Psoas muscle (tissue), 8 donors: Measurements from ENCODE around the gene LPP. TPM values are rescaled to one million over a fixed set of nuclear protein-coding genes. Genes with fewer than 3 reads are reported as not detected.
A peak's percentile ranks its signal among the peaks of the same experiment; 100 is the strongest.

Source experiments
- ATAC-seq, 4 donors: fragments of 200-7000 bp; cut with Tn5 transposase; one replicate each; pipeline ENCODE4 v1.9.1; 2020; ENCODE audit warnings: moderate library complexity in 3 of 4, mild to moderate bottlenecking in 2 of 4
- DNase-seq, 2 donors: peaks; one replicate each; pipeline ENCODE4 v3.0.0-alpha.2; 2020
- H3K27ac ChIP-seq: fragments of 200-600 bp; one replicate; pipeline ENCODE4 v1.8.0; 2022
- H3K27me3 ChIP-seq, 3 donors: fragments of 200-600 bp in 1 of 3; one replicate each; pipeline versions ENCODE4 v1.6.1 to v1.8.0; 2013 to 2022; ENCODE audit warnings: low read length in 2 of 3, mild to moderate bottlenecking in 2 of 3, moderate library complexity in 1 of 3; ENCODE audit not compliant: insufficient read depth in 3 of 3
- H3K36me3 ChIP-seq, 2 donors: fragments of 200-600 bp in 1 of 2; one replicate each; pipeline versions ENCODE4 v1.6.1 to v1.8.0; 2013 to 2022; ENCODE audit warnings: low read depth in 1 of 2, mild to moderate bottlenecking in 1 of 2, moderate library complexity in 1 of 2; ENCODE audit not compliant: insufficient read depth in 1 of 2
- H3K4me1 ChIP-seq: fragments of 200-600 bp; one replicate; pipeline ENCODE4 v1.8.0; 2022
- H3K4me3 ChIP-seq: fragments of 200-600 bp; one replicate; pipeline ENCODE4 v1.8.0; 2022; ENCODE audit warnings: mild to moderate bottlenecking
- H3K9me3 ChIP-seq: fragments of 200-600 bp; one replicate; pipeline ENCODE4 v1.8.0; 2022
- CTCF ChIP-seq: fragments of 200-600 bp; IDR thresholded peaks from one replicate; pipeline ENCODE4 v1.8.0; 2022; ENCODE audit warnings: antibody characterized with exemption
- WGBS, 3 donors: extraction: QIAGEN DNeasy Blood & Tissue Kit; methylation state at CpG; one replicate each; pipeline versions ENCODE4 v1.1.6 to v1.1.7; 2013; 5-methylcytosine and 5-hydroxymethylcytosine counted together
- intact Hi-C, 2 donors: fragments of 100-400 bp; cut with DNase I; formaldehyde crosslinking; loops; one replicate each; pipeline versions ENCODE4 v1.11.0 to v1.14.2; 2022
- polyA plus RNA-seq, 3 donors: library from polyadenylated mRNA; stranded (reverse); fragments of 200-250 nt; gene quantifications; one replicate each; pipeline ENCODE4 v1.2.3, GENCODE V29; 2013
- total RNA-seq, 4 donors: library from RNA; stranded (reverse); fragmentation: NEBNext Ultra II Directional in 2 of 4; extraction: Animal tissue kit (Norgen Biotek cat#: 25700) in 2 of 4; gene quantifications; one replicate each; pipeline versions ENCODE4 v1.2.1 to v1.2.4, GENCODE V29; 2021 to 2023
- donor health status: healthy with polysubstance abuse.
- donor health status: DM: no; HTN: no; CAD: no; lungs with moderate emphysema.
- donor health status: Bipolar disorder and iron deficiency.
- donor health status: healthy.
- donor health status: DM: yes; HTN: yes; CAD: no.
- donor health status: DM: no; HTN: no; CAD: no.
- donor health status: DM: no; HTN: no; CAD: no.
- donor health status: DM: yes; HTN: yes; CAD: no.

LPP gene
- total and polyA plus RNA-seq, 7 donors, result 2.6 to 80.3 (median 42.8) TPM

DNA sequence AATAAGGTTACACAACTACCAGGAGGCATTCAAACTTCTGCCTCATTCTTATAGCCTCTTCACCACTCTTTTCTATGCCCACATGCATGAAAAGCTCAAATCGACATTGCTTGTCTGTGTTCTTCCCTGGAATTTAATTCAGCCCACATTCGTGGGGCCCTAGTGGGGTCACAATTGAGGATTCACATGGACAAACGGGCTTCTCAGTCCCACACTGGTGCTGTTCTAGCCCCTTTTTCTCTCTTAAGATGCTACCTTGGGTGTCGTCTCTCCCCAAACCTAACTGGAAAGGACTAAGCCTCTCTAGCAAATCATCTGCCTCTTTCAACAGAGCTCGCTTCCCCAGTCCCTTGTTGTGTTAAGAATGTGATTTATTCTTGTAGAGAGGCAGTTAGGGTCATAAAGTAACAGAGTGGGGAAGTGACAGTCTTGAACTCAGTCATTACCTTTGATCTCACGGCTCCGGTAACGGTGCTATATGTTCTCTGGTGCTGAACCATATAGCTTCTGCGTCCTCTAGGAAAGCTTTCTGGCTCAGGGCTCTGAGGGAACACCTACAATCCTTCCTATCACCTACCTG, 4.9 kb downstream of the LPP start:
- DNase-seq (no peak), ATAC-seq (peak in 3 of 4 donors; percentile 1 to 9 (median 3))
- TF ChIP-seq CTCF, result no peak
- Histone ChIP-seq H3K27ac (peak overlapping the region; percentile 91), H3K36me3 (no peaks in the 10 kb centered on the region), H3K9me3 (no peaks in the 10 kb centered on the region), H3K4me3 (peak overlapping the region; percentile 17), H3K4me1 (peaks cover 36% of the 10 kb centered on the region), H3K27me3 (no peaks in the 10 kb centered on the region)
- intact Hi-C loops, result loop anchor here in 1 of 2 donors (5.0 to 10.0 kb wide), 4 partner anchors 106 to 796 kb away; no protein-coding TSS in a partner anchor
- 34 to 48% (median 36%) methylated on average over 9 of the region's 9 CpGs for WGBS, 3 donors

- intact Hi-C loops, result no loop called here
- H3K4me1 ChIP-seq, result peaks cover 52% of the 10 kb centered on the region
- no peak for DNase-seq
- TF ChIP-seq CTCF, result no peak
- no peaks in the 10 kb centered on the region for H3K9me3 ChIP-seq
- H3K4me3 ChIP-seq, result no peak overlapping the region
- ATAC-seq, result no peak
- peak overlapping the region; percentile 91 for H3K27ac ChIP-seq
- H3K27me3 ChIP-seq, result no peaks in the 10 kb centered on the region
- H3K36me3 ChIP-seq, result no peaks in the 10 kb centered on the region
Observed at GRCh38 chr3:188160751-188161150, 6.8 kb downstream of the LPP start.

GRCh38 chr3:188164248-188164687, 10.3 kb downstream of the LPP start:
- intact Hi-C loops, result no loop called here
- Histone ChIP-seq H3K27ac (peak overlapping the region; percentile 0), H3K4me3 (no peak overlapping the region), H3K27me3 (no peaks in the 10 kb centered on the region), H3K4me1 (peaks cover 63% of the 10 kb centered on the region), H3K9me3 (no peaks in the 10 kb centered on the region), H3K36me3 (no peaks in the 10 kb centered on the region)
- TF ChIP-seq CTCF, result no peak
- ATAC-seq (no peak), DNase-seq (no peak)
- 12 to 29% (median 20%) methylated on average over 2 of the region's 2 CpGs for WGBS, 3 donors

DNA sequence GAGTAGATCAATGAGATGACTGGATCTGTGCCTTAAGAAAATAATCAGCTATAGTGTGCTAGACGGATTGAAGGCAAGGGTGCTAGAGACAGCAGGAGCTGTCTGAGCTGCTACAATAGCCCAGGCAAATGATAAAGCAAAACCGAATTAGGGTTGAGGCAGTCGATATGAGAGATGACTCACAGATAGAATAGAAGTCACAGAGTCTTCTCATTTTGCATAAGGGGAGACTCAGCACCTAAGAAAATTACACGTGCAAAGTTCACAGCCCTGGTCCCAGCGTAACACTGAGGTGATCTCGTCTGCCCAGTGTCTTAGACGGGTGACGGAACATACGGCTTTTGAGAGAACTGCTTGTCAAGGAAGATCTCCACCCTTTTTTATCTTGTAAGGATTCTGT, 11.6 kb downstream of the LPP start:
- ATAC-seq (peak; percentile 17 to 59 (median 44)), DNase-seq (no peak)
- WGBS, 3 donors, result 85 to 91% (median 86%) methylated on average over 9 of the region's 9 CpGs
- peak overlapping the region; percentile 58 for H3K27ac ChIP-seq
- no peak for TF ChIP-seq CTCF
- no peaks in the 10 kb centered on the region for H3K9me3 ChIP-seq
- no peaks in the 10 kb centered on the region for H3K36me3 ChIP-seq
- H3K4me3 ChIP-seq, result no peak overlapping the region
- peaks cover 64% of the 10 kb centered on the region for H3K4me1 ChIP-seq
- H3K27me3 ChIP-seq, result no peaks in the 10 kb centered on the region
- intact Hi-C loops, result no loop called here

DNA sequence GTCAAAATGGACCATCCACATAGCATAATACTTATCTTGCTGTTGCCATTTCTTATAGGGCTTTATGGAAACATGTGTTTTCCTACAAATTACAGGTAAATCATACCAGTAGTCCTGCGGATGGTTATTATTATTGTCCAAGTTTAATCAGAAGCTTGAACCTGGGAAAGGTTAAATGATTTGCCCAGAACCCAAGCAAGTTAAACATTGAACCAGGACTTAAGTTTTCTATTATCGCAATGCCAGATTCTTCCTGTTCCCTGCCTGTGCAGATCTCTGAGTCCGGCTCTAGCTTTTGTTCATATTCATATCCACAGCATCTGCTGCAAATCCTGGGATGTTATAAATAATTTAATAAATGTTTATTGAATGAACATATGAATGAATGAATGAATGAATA, 12.5 kb downstream of the LPP start:
- Histone ChIP-seq H3K9me3 (no peaks in the 10 kb centered on the region), H3K36me3 (no peaks in the 10 kb centered on the region), H3K27me3 (no peaks in the 10 kb centered on the region), H3K4me3 (no peak overlapping the region), H3K27ac (peak overlapping the region; percentile 58), H3K4me1 (peaks cover 70% of the 10 kb centered on the region)
- TF ChIP-seq CTCF, result no peak
- DNase-seq, result no peak
- no peak for ATAC-seq
- 64 to 81% (median 65%) methylated on average over 3 of the region's 3 CpGs for WGBS, 3 donors
- intact Hi-C loops, result no loop called here
